Measurements from ENCODE around the gene PAQR7.

PAQR7 gene

DNA sequence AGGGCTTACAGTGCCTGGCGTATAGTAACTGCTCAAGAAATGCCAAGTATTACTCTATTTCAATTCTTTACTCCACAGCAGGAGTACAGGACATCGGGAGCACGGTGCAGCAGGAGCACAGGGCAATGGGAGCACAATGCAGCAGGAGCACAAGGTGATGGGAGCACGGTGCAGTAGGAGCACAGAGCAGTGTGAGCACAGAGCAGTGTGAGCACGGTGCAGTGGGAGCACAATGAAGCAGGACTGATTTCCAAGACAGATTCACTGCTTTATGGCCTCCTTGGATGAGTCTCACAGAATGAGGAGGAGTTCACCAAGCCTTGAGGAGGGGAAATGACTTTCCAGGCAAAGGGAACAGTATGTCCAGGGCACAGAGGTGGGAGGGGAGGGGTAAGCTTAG lies 5.0 kb upstream of the PAQR7 start:
- Histone ChIP-seq H3K9ac (ENCODE audit: low read length) (no peak overlapping the region), H3K36me3 (ENCODE audit: control insufficient read depth, low read depth, low read length) (no peaks in the 10 kb centered on the region), H3K9me3 (ENCODE audit: control insufficient read depth, low read depth, low read length) (no peaks in the 10 kb centered on the region), H3K4me3 (ENCODE audit: low read length) (no peak overlapping the region), H3K27ac (ENCODE audit: low read length) (no peak overlapping the region), H3K27me3 (ENCODE audit: control insufficient read depth, insufficient read depth, low read length) (peaks cover 17% of the 10 kb centered on the region), H3K4me1 (ENCODE audit: control insufficient read depth, low read depth, low read length) (peaks cover 8% of the 10 kb centered on the region)

- H3K27me3 ChIP-seq (ENCODE audit: control insufficient read depth, insufficient read depth, low read length), result peaks cover 19% of the 10 kb centered on the region
- no peak overlapping the region for H3K4me3 ChIP-seq (ENCODE audit: low read length)
- peaks cover 11% of the 10 kb centered on the region for H3K4me1 ChIP-seq (ENCODE audit: control insufficient read depth, low read depth, low read length)
- H3K27ac ChIP-seq (ENCODE audit: low read length), result no peak overlapping the region
- no peaks in the 10 kb centered on the region for H3K9me3 ChIP-seq (ENCODE audit: control insufficient read depth, low read depth, low read length)
- no peaks in the 10 kb centered on the region for H3K36me3 ChIP-seq (ENCODE audit: control insufficient read depth, low read depth, low read length)
- no peak overlapping the region for H3K9ac ChIP-seq (ENCODE audit: low read length)
Measured at GRCh38 chr1:25879675-25880074, 4.2 kb upstream of the PAQR7 start.

- Histone ChIP-seq H3K4me1 (ENCODE audit: control insufficient read depth, low read depth, low read length) (peaks cover 12% of the 10 kb centered on the region), H3K9me3 (ENCODE audit: control insufficient read depth, low read depth, low read length) (no peaks in the 10 kb centered on the region), H3K36me3 (ENCODE audit: control insufficient read depth, low read depth, low read length) (no peaks in the 10 kb centered on the region), H3K9ac (ENCODE audit: low read length) (no peak overlapping the region), H3K27me3 (ENCODE audit: control insufficient read depth, insufficient read depth, low read length) (peaks cover 26% of the 10 kb centered on the region), H3K4me3 (ENCODE audit: low read length) (no peak overlapping the region), H3K27ac (ENCODE audit: low read length) (no peak overlapping the region)
Measured at GRCh38 chr1:25878690-25879089, 3.2 kb upstream of the PAQR7 start.

DNA sequence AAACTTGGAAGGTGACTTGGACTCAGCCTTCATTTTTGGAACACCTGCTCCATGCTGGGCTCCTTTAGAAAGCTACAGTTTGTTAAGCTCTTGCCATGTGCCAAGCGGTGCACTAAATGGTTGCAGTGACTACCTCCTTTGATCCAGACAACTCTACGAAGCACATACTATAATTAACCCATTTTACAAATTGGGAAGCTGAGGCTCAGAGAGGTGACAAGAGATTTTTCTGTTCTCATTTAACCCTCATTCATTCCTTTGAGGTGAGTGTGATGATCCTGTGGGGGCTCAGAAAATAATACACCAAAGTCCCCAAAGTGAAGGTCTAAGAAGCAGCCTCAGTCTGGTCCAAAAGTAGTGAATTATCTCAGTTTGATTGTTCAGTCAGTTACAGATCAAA lies 1.6 kb upstream of the PAQR7 start:
- Histone ChIP-seq H3K27me3 (ENCODE audit: control insufficient read depth, insufficient read depth, low read length) (peaks cover 26% of the 10 kb centered on the region), H3K9ac (ENCODE audit: low read length) (no peak overlapping the region), H3K36me3 (ENCODE audit: control insufficient read depth, low read depth, low read length) (no peaks in the 10 kb centered on the region), H3K4me1 (ENCODE audit: control insufficient read depth, low read depth, low read length) (peaks cover 12% of the 10 kb centered on the region), H3K4me3 (ENCODE audit: low read length) (no peak overlapping the region), H3K27ac (ENCODE audit: low read length) (no peak overlapping the region), H3K9me3 (ENCODE audit: control insufficient read depth, low read depth, low read length) (no peaks in the 10 kb centered on the region)

GRCh38 chr1:25876693-25877077 lies 1.2 kb upstream of the PAQR7 start:
- H3K9me3 ChIP-seq (ENCODE audit: control insufficient read depth, low read depth, low read length), result no peaks in the 10 kb centered on the region
- no peak overlapping the region for H3K9ac ChIP-seq (ENCODE audit: low read length)
- H3K36me3 ChIP-seq (ENCODE audit: control insufficient read depth, low read depth, low read length), result no peaks in the 10 kb centered on the region
- H3K27ac ChIP-seq (ENCODE audit: low read length), result no peak overlapping the region
- H3K4me3 ChIP-seq (ENCODE audit: low read length), result no peak overlapping the region
- peaks cover 12% of the 10 kb centered on the region for H3K4me1 ChIP-seq (ENCODE audit: control insufficient read depth, low read depth, low read length)
- peaks cover 26% of the 10 kb centered on the region for H3K27me3 ChIP-seq (ENCODE audit: control insufficient read depth, insufficient read depth, low read length)

GRCh38 chr1:25875856-25876692 lies 566 bp upstream of the PAQR7 start:
- no peak overlapping the region for H3K27ac ChIP-seq (ENCODE audit: low read length)
- no peaks in the 10 kb centered on the region for H3K36me3 ChIP-seq (ENCODE audit: control insufficient read depth, low read depth, low read length)
- no peaks in the 10 kb centered on the region for H3K9me3 ChIP-seq (ENCODE audit: control insufficient read depth, low read depth, low read length)
- peak overlapping the region; percentile 36 for H3K9ac ChIP-seq (ENCODE audit: low read length)
- H3K4me1 ChIP-seq (ENCODE audit: control insufficient read depth, low read depth, low read length), result peaks cover 14% of the 10 kb centered on the region
- peak overlapping the region; percentile 50 for H3K4me3 ChIP-seq (ENCODE audit: low read length)
- peaks cover 26% of the 10 kb centered on the region for H3K27me3 ChIP-seq (ENCODE audit: control insufficient read depth, insufficient read depth, low read length)

DNA sequence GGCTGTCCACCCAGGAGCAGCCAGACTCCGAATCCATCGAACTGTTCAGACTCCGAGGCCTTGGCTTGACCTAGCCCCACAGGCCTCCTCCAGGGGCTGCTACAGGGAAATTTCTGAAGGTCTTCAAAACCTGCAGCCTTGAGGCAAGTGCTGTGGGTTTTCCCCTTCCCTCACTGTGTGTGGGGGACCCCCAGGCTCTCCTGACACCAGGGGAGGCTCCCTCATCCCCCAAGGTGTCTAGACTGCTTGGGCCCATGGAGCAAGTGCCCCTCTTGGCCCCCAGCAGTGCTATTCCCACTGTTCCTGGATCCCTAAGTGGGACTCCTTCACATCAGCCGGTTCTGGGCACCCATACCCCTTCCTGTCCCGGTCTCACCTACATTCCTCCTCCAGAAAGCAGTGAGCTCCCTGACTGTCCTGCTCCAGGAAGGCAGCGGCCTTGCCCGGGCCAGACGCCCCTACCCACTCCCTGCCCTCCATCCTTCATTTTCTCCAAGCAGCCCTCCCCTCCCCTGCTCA lies 814 bp downstream of the PAQR7 start:
- Histone ChIP-seq H3K4me3 (ENCODE audit: low read length) (peak overlapping the region; percentile 50), H3K36me3 (ENCODE audit: control insufficient read depth, low read depth, low read length) (no peaks in the 10 kb centered on the region), H3K9ac (ENCODE audit: low read length) (peak overlapping the region; percentile 12), H3K27ac (ENCODE audit: low read length) (no peak overlapping the region), H3K9me3 (ENCODE audit: control insufficient read depth, low read depth, low read length) (no peaks in the 10 kb centered on the region), H3K27me3 (ENCODE audit: control insufficient read depth, insufficient read depth, low read length) (peaks cover 26% of the 10 kb centered on the region), H3K4me1 (ENCODE audit: control insufficient read depth, low read depth, low read length) (peaks cover 16% of the 10 kb centered on the region)

DNA sequence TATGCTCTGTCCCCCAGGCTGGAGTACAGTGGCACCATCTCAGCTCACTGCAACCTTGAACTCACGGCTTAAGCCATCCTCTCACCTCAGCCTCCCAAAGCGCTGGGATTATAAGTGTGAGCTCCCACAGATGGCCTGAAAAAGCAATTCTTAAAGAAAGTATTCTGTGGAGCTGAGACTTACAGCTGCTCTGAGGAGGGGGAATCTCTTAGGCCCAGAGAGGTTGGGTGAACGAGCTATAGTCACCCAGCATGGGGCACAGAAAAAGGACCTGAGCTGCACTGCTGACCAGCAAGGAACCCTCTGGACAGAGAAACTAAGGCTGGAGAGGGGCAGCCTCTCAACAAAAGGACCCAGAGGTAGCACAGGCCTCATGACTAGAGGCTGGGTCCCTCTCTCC lies 1.3 kb downstream of the PAQR7 start:
- peaks cover 16% of the 10 kb centered on the region for H3K4me1 ChIP-seq (ENCODE audit: control insufficient read depth, low read depth, low read length)
- no peaks in the 10 kb centered on the region for H3K9me3 ChIP-seq (ENCODE audit: control insufficient read depth, low read depth, low read length)
- no peaks in the 10 kb centered on the region for H3K36me3 ChIP-seq (ENCODE audit: control insufficient read depth, low read depth, low read length)
- H3K9ac ChIP-seq (ENCODE audit: low read length), result no peak overlapping the region
- peaks cover 26% of the 10 kb centered on the region for H3K27me3 ChIP-seq (ENCODE audit: control insufficient read depth, insufficient read depth, low read length)
- H3K4me3 ChIP-seq (ENCODE audit: low read length), result peak overlapping the region; percentile 50
- no peak overlapping the region for H3K27ac ChIP-seq (ENCODE audit: low read length)

DNA sequence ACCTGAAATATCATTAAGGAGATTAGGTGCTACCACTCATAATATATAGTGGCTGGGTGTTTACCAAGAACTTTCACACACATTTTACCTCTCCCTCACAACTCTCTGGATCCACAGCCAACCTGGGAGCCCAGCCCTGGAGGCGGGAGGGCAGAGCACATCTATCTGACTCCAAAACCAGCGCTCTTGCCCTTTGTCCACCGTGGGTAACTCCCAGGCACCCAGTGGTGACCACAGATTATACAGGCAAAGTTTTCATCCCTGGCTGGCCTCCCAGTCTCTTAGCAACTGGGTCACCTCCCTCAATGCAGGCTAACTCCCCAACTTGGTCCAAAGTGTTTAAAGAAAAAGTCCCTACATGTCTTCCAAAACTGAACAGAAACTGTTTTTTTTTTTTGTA lies 2.4 kb downstream of the PAQR7 start:
- Histone ChIP-seq H3K36me3 (ENCODE audit: control insufficient read depth, low read depth, low read length) (no peaks in the 10 kb centered on the region), H3K4me3 (ENCODE audit: low read length) (no peak overlapping the region), H3K9ac (ENCODE audit: low read length) (no peak overlapping the region), H3K9me3 (ENCODE audit: control insufficient read depth, low read depth, low read length) (no peaks in the 10 kb centered on the region), H3K4me1 (ENCODE audit: control insufficient read depth, low read depth, low read length) (peaks cover 16% of the 10 kb centered on the region), H3K27me3 (ENCODE audit: control insufficient read depth, insufficient read depth, low read length) (peaks cover 26% of the 10 kb centered on the region), H3K27ac (ENCODE audit: low read length) (no peak overlapping the region)

DNA sequence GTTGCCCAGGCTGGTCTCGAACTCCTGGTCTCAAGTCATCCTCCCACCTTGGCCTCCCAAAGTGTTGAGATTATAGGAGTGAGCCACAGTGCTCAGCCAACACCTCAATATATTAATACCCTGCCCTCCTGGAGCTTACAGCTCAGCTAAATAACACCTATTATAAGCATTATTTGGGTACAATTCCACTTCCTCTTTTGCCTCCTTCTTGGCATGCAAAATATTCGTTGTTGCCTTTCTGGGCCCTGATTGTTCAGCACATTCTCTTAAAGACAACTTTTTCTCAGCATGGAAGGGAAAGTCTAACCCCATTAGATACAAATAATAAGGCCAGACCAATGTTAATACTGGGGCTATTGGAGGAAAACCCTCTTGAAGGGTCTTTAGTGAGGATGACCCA lies 2.8 kb downstream of the PAQR7 start:
- H3K9ac ChIP-seq (ENCODE audit: low read length), result no peak overlapping the region
- peaks cover 26% of the 10 kb centered on the region for H3K27me3 ChIP-seq (ENCODE audit: control insufficient read depth, insufficient read depth, low read length)
- H3K27ac ChIP-seq (ENCODE audit: low read length), result no peak overlapping the region
- H3K36me3 ChIP-seq (ENCODE audit: control insufficient read depth, low read depth, low read length), result no peaks in the 10 kb centered on the region
- no peak overlapping the region for H3K4me3 ChIP-seq (ENCODE audit: low read length)
- H3K4me1 ChIP-seq (ENCODE audit: control insufficient read depth, low read depth, low read length), result peaks cover 19% of the 10 kb centered on the region
- no peaks in the 10 kb centered on the region for H3K9me3 ChIP-seq (ENCODE audit: control insufficient read depth, low read depth, low read length)

DNA sequence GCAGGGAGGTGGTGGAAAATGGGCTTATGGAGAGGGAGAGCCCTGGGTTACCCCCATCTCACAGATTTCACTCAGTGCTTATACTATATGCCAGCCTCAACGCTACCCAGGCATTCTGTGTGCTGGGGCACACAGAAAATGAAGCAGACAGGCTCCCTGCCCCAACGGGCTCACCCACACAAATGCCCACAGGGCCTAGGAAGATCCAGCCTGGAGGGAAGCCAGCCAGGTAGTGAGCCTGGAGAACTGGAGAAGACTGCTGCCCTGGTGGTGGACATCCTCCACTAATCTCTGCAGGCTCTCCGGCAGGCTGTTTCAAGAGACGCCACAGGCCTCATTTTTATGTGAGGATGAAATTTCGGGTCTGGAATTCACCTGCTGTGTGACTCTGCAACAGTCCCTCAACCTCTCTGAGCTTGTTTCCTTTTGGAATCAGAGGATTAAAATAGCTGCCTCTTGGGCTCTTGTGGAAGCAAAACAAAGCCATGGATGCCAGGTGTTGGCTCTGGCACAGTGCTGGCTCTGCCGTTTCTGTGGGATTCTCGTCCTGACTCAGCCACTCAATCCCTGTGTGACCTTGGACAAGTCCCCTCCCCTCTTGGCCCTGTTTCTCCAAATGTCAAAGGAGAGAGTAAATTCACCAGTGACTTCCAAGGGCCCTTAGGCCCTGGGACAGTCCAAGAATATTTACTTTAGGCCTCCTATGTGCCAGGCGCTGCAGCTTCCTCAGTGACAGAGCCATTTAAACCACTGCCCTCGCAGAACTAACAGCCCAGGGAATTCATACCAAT lies 3.6 kb downstream of the PAQR7 start:
- Histone ChIP-seq H3K9me3 (ENCODE audit: control insufficient read depth, low read depth, low read length) (no peaks in the 10 kb centered on the region), H3K27me3 (ENCODE audit: control insufficient read depth, insufficient read depth, low read length) (peaks cover 20% of the 10 kb centered on the region), H3K36me3 (ENCODE audit: control insufficient read depth, low read depth, low read length) (no peaks in the 10 kb centered on the region), H3K4me1 (ENCODE audit: control insufficient read depth, low read depth, low read length) (peaks cover 23% of the 10 kb centered on the region), H3K9ac (ENCODE audit: low read length) (no peak overlapping the region), H3K27ac (ENCODE audit: low read length) (no peak overlapping the region), H3K4me3 (ENCODE audit: low read length) (no peak overlapping the region)
